HepG2 (cell line): ENCODE data around the gene CLDN9. TPM values are rescaled to one million over a fixed set of nuclear protein-coding genes. Genes with fewer than 3 reads are reported as not detected.

ENCODE experiments used
- AHDC1 ChIP-seq: sonication (generic); formaldehyde crosslinking; IDR thresholded peaks from 2 replicates; pipeline ENCODE4 v1.5.1; 2020; ENCODE audit warnings: mild to moderate bottlenecking, missing genetic modification reagents, borderline replicate concordance
- CEBPG ChIP-seq: IDR thresholded peaks from 2 replicates; pipeline ENCODE4 v1.6.1; 2016
- HDAC2 ChIP-seq: sonication (generic); formaldehyde crosslinking; IDR thresholded peaks from 2 replicates; pipeline ENCODE4 v1.4.0; 2020; ENCODE audit warnings: missing genetic modification reagents
- MEF2D ChIP-seq: sonication (generic); formaldehyde crosslinking; IDR thresholded peaks from 2 replicates; pipeline ENCODE4 v1.5.1; 2020; ENCODE audit warnings: mild to moderate bottlenecking, missing genetic modification reagents
- NCOA2 ChIP-seq: sonication (generic); formaldehyde crosslinking; IDR thresholded peaks from 2 replicates; pipeline ENCODE4 v1.8.0; 2022; ENCODE audit warnings: inconsistent platforms
- NFE2L1 ChIP-seq: sonication (generic); formaldehyde crosslinking; IDR thresholded peaks from 2 replicates; pipeline ENCODE4 v1.4.0; 2020; ENCODE audit warnings: missing genetic modification reagents, mild to moderate bottlenecking, borderline replicate concordance
- POLR2AphosphoS2 ChIP-seq: IDR thresholded peaks from 2 replicates; pipeline ENCODE4 v1.6.1; 2011; ENCODE audit warnings: low read depth, low read length, improper control_type of control experiment
- PTBP1 ChIP-seq: fragments of 200-400 bp; formaldehyde crosslinking; IDR thresholded peaks from 2 replicates; pipeline ENCODE4 v1.6.1; 2018; ENCODE audit warnings: low read length, low read depth; ENCODE audit not compliant: poor library complexity, severe bottlenecking
- TCF7L2 ChIP-seq: IDR thresholded peaks from 2 replicates; pipeline ENCODE4 v1.6.1; 2011; ENCODE audit warnings: mild to moderate bottlenecking, low read depth, low read length, moderate library complexity
- TRAFD1 ChIP-seq: sonication (generic); formaldehyde crosslinking; IDR thresholded peaks from 2 replicates; pipeline ENCODE4 v1.5.1; 2020; ENCODE audit warnings: missing genetic modification reagents, mild to moderate bottlenecking, borderline replicate concordance
- ZNF605 ChIP-seq: sonication (generic); formaldehyde crosslinking; IDR thresholded peaks from 2 replicates; pipeline ENCODE4 v1.8.0; 2022; ENCODE audit warnings: mild to moderate bottlenecking, missing genetic modification reagents
- ZNF619 ChIP-seq: sonication (generic); formaldehyde crosslinking; IDR thresholded peaks from 2 replicates; pipeline ENCODE4 v1.4.0; 2020; ENCODE audit warnings: mild to moderate bottlenecking, missing genetic modification reagents
- ZZZ3 ChIP-seq: sonication (generic); formaldehyde crosslinking; IDR thresholded peaks from 2 replicates; pipeline ENCODE4 v1.4.0; 2020; ENCODE audit warnings: missing genetic modification reagents, mild to moderate bottlenecking, borderline replicate concordance
- polyA plus RNA-seq, 8 experiments: library from polyadenylated mRNA; depleted of rRNA in 3 of 8; stranded (reverse) in 7 of 8; unstranded in 1 of 8; fragments of >200 nt; fragmentation: Illumina TruSeq in 4 of 8; extraction: Trizol in 4 of 8; gene quantifications; 2 replicates each; pipeline versions ENCODE4 v1.2.1 to v1.2.3, GENCODE V29; 2011 to 2016; ENCODE audit warnings: low read depth in 4 of 8, missing spikeins in 1 of 8, mixed read lengths in 1 of 8; ENCODE audit not compliant: insufficient read depth in 1 of 8
- total RNA-seq, 5 experiments: library from RNA; depleted of rRNA; stranded (reverse); fragments of >200 nt; fragmentation: Illumina TruSeq; extraction: Trizol; gene quantifications; 2 replicates each; pipeline ENCODE4 v1.2.3, GENCODE V29; 2016; ENCODE audit warnings: low read depth in 1 of 5
- TF ChIP-seq, protein P1 (sequence below): sonication (generic); formaldehyde crosslinking; IDR thresholded peaks from 2 replicates; pipeline ENCODE4 v1.4.0; 2020; ENCODE audit warnings: missing genetic modification reagents
- TF ChIP-seq, protein P2 (sequence below): sonication (generic); formaldehyde crosslinking; conservative IDR thresholded peaks from 2 replicates; pipeline ENCODE4 v1.4.0; 2020; ENCODE audit warnings: mild to moderate bottlenecking, missing genetic modification reagents, moderate library complexity

CLDN9 gene
- total and polyA plus RNA-seq, 2 of the 13 experiments (the other 11 are each of a cell fraction or from before 2014, with no cell fraction given), result 0.15 to 0.26 TPM

- TF ChIP-seq AHDC1 (CRISPR knock-in tag) (no peak), CEBPG (no peak), TRAFD1 (CRISPR knock-in tag) (0 out of 2 replicates have a peak, but pooled peaks have one; percentile 53), PTBP1 (no peak), ZZZ3 (CRISPR knock-in tag) (0 out of 2 replicates have a peak, but pooled peaks have one; percentile 19), POLR2AphosphoS2 (peak; percentile 11; the same call in 1 of the 2 replicates), HDAC2 (no peak), MEF2D (CRISPR knock-in tag) (no peak), ZNF619 (CRISPR knock-in tag) (no peak), NFE2L1 (CRISPR knock-in tag) (no peak), TCF7L2 (no peak), NCOA2 (CRISPR knock-in tag) (no peak), ZNF605 (CRISPR knock-in tag) (0 out of 2 replicates have a peak, but pooled peaks have one; percentile 18)
- TF ChIP-seq, protein P1, sequence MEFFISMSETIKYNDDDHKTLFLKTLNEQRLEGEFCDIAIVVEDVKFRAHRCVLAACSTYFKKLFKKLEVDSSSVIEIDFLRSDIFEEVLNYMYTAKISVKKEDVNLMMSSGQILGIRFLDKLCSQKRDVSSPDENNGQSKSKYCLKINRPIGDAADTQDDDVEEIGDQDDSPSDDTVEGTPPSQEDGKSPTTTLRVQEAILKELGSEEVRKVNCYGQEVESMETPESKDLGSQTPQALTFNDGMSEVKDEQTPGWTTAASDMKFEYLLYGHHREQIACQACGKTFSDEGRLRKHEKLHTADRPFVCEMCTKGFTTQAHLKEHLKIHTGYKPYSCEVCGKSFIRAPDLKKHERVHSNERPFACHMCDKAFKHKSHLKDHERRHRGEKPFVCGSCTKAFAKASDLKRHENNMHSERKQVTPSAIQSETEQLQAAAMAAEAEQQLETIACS (CRISPR knock-in tag), result no peak
- TF ChIP-seq, protein P2, sequence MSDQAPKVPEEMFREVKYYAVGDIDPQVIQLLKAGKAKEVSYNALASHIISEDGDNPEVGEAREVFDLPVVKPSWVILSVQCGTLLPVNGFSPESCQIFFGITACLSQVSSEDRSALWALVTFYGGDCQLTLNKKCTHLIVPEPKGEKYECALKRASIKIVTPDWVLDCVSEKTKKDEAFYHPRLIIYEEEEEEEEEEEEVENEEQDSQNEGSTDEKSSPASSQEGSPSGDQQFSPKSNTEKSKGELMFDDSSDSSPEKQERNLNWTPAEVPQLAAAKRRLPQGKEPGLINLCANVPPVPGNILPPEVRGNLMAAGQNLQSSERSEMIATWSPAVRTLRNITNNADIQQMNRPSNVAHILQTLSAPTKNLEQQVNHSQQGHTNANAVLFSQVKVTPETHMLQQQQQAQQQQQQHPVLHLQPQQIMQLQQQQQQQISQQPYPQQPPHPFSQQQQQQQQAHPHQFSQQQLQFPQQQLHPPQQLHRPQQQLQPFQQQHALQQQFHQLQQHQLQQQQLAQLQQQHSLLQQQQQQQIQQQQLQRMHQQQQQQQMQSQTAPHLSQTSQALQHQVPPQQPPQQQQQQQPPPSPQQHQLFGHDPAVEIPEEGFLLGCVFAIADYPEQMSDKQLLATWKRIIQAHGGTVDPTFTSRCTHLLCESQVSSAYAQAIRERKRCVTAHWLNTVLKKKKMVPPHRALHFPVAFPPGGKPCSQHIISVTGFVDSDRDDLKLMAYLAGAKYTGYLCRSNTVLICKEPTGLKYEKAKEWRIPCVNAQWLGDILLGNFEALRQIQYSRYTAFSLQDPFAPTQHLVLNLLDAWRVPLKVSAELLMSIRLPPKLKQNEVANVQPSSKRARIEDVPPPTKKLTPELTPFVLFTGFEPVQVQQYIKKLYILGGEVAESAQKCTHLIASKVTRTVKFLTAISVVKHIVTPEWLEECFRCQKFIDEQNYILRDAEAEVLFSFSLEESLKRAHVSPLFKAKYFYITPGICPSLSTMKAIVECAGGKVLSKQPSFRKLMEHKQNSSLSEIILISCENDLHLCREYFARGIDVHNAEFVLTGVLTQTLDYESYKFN, result no peak
Observed at GRCh38 chr16:3022684-3023414, 10.1 kb downstream of the CLDN9 start (continued).
